Activated CD8-positive, alpha-beta memory T cell treated with anti-CD3 and anti-CD28 coated beads for 24 hours (primary cell): ENCODE data around the gene KCNA2.

Source experiments
- DNase-seq: peaks from one replicate; pipeline ENCODE4 v3.0.0-alpha.2; 2020

KCNA2 gene

DNA sequence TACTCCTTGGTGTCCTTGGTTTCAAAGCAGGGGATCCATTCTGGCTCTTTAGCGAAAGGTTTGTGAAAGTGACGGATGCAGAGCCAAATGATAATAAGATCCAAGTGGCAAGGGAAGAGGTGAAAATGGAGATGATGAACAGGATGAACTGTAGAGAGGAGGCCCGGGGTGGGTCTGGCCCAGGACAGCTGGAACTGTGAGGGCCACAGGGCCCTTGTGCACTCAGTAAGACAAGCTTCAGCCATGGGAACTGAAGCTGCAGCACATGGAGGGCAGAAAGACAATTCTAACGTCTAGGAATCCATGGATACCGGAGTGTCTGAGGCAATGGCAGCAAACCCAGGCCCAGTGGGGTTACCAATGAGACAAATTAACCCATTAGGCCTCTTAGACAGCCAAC is 4.8 kb downstream of the KCNA2 start:
- DNase-seq: peak; percentile 42

DNA sequence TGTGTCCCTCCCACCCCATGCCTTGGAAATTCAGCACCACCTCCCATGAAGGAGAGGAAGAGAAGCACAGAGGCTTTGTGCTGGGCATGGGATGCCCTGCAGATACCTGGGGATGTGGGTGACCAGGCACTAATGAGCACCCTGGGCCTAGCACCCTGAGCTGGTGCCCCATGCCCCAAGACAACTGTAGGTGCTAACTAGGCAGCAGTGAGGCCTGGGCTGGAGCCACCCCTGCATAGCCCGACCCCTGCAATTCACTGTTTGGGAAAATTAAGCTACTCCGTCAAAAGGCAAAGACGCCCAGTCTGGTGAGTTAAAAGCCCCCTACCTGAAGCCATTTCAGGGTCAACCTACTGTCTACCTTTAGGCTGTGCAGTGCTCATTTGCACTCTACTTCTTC is 5.4 kb downstream of the KCNA2 start:
- DNase-seq: peak; percentile 26

DNA sequence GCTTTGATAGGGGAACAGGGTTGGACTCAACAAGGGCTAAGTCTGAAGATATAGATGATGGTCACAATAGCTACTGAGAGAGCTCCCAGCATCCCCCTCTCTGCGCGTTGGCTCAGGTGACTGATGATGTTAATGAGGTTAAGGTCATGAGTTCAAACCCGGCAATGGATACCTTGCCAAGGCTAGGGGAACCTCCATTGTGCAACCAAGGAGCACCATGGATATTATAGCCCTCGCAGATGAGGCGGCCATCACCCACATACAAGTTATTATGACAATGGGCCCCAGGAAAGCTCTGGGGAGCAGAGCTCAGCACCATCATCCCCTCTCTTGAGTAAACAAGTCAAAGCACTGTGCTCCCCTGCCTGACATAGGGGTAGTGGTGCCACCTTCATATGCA is 8.2 kb downstream of the KCNA2 start:
- peak; percentile 24 for DNase-seq

DNA sequence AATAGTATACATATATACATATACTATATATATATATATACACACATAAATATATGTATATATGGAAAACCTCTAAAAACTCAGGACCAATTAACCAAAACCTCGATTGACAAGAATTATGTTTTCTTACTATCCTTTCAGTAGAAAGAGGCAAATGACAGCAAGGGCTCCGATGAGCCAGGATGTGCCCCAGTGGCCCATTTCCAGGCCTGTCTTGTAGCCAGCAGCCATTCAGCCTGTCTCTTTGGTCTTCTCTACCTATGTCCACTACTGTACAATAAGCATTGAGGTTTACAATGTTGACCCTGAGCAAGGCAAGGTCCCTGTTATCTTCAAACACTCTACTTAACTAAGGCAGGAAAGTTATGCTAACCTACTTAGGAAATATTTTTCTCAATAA is 9.8 kb downstream of the KCNA2 start:
- DNase-seq: no peak

DNA sequence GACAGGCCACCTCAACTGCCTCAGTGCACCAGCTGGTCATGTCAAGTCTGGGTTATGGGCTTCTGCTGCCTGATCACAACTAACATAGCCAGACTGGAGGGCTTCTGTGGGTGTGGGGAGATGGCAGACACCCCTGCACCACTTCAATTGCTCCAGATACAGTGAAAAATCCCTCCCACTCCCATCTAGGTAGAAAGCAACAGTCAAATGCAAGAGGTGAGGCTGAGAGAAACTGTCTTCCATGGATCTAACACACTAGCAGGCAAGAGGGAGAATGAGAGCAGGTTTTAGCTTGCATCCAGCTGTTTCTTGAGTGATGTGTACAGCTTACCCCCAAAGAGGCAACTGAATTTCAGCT is 10.8 kb downstream of the KCNA2 start:
- no peak for DNase-seq

DNA sequence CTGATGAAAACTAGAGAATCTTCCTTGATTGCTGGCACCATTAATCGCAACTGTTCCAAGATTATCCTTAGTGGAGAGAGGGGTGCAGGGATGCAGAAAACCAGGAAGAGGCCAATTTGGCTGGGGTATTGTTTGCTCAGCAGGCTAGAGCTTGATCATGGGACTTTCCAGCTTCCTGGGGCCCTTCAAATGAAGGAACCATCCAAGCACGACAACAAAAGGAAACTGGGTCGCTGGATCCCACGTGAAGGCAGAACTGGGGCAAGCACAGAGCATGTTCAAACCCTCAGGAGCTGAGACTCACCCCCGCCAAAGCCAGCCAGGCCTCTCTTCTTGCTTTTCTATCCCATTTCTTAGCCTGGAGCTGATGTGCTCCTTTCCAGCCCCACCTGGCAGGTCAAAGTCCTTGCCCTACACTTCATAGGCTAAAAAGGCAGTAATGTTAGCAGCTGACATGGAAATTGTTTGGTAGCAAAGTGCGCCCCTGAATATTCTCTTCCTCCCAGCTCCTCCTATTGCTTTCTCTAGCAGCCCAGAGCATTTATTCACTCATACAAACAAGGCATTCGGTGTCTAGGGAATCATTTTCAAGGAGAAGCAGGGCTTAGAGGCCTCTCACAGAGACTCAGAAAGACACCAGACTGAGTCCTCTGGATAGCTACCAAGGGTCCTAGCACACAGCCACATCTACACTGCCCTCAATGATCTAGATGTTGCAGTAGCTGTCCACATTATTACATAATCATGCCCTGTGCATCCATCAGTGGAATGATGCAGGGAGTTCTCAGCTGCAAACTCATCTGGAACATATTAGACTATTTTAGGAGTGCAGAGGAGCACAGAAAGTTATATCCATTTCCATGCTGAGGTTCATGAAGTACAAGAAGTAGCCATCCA is 11.5 kb downstream of the KCNA2 start:
- DNase-seq: no peak

DNA sequence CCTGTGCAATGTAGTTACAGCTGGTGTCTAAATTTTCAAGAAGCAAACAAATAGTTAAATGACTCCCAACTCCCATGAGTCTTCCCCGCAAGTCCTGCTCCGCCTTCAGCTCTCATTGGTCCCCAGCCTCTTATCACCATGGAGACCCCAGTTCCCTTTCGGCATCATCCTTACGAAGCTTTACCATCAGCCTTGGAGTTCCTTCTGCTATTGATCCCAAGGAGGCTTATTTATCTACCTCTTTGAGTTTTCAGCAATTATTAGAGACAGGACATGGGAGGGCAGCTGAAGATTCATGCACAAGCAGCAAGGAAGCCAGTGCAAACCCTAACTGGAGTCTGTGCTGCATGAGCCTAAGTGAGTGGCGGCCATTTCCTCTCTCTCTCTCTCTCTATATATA is 12.3 kb downstream of the KCNA2 start:
- no peak for DNase-seq

DNA sequence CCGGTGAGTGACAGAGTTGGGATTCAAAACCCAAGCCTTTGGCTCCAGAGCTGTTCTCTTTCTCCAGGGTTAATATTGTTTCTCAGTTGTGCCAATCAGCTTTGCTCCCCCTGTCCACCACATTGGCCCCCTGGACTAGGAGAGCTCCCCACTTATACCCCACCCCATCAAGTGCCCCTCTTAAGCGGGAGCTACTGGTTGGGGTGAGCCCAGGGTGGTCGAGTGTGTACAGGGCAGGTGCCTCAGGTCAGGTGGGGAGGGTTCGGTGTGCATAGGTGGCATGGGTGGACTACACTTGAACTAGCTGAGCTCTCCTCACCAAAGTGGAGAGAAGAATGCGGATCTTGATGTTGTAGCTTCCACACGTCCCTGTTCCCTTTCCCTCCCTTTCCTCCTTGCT is 14.2 kb downstream of the KCNA2 start:
- DNase-seq: peak; percentile 41

DNA sequence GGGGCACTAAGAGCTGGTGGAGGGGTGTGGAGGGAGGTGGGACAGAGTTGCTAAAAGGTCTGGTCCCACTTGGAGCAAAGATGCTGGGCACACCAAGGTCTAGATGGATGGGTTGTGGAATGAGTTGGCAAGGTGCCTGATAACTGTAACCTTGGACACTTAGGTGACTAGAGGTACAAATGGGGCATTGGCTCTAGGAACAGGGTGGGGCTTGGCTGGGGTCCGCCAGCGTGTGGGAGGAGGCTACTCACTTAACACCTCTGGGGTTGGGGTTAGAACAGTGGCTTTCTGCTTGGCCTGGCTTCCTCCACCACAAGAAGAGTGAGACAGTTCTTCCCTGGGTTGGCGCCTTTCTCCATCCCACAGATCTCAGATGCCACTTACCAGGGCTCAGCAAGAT is 17.2 kb downstream of the KCNA2 start:
- DNase-seq: no peak

DNA sequence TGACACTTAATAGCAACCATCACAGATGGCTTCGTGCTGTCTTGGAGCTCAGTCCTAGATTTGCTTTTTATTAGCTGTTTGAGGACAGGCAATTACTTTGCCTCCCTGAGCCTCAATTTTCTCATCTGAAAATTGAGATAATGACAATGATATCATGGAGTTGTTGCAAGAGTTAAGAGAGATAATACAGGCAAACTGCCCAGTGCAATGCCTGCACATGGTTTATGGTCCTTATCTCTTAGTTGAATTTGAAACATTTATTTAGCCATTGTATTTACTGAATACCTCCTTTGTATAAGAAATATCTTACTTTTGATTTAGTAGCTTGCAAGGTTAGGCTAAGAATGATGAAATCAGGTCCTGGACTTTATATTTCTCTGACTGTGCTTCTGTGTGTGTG is 17.7 kb downstream of the KCNA2 start:
- DNase-seq: no peak

DNA sequence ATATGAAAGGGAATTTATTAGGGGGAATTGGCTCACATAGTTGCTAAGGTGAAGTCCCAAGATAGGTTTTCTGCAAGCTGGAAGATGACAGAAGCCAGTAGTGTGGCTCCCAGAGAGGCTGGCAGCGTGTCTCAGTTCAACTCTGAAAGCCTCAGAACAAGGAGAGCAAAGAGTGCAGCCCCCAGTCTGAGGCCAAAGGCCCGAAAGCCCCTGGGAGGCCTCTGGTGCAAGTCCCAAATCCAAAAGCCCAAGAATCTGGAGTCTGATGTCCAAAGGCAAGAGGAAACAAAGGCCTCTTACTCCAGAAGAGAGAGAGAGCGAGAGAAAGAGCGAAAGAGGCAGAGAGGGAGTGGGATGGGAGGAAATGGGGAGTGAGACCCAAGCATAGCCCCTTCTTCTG is 18.3 kb downstream of the KCNA2 start:
- no peak for DNase-seq

DNA sequence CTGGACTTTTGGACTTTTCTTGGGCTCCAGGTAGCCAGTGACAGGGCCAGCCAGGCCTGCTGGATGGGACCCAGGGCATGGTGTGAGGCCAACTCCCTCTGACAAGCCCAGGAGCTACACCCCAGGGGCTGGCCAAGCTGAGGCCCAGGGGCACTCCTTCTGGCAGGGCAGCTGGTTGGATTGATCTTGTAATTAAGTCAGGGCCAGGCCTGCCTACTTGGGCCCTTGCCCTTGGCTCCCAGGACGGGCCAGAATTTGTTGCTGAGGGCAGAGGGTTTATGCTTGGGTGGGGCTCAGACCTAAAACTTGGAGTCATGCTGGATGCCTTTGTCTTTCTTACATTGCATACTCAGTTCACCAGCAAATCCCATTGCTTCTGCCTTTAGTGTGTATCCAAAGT is 20.7 kb downstream of the KCNA2 start:
- no peak for DNase-seq

DNA sequence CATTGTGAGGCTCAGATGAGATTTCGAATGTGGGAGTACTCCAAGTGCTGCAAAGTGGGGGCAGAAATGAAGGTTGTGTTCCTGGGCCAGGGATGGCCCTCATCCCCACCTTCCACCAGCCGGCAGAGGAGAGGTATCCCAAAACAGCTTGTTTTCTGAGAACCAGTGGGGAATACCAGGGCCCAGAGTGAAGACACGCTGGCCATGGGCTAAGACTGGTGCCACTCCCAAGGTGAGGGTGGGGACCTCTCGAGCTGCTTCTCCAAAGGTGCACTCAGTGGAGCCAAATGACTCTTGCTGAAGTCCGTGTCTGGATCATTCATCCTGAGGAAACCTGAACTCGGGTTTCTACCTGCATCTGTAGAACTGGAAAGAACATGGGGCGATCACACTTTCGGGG is 22.1 kb downstream of the KCNA2 start:
- no peak for DNase-seq

DNA sequence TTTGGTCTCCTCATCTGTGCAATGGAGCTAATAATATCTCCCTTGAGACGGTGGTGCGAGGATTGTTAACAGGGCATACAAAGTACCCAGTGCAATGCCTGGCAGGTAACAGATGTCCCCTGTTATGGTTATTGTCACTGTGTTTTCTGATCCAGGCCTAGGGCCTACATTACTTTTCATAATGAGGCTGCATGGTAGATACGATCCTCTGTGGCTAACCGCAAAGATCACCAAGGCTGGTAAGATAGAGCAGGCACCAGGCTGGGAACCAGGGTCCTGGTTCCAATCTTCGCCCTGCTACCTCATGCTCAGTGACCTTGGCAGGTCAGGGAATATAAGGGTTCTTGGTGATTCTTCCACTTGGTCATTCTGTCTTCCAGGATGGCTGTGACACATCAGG is 22.7 kb downstream of the KCNA2 start:
- DNase-seq: no peak

DNA sequence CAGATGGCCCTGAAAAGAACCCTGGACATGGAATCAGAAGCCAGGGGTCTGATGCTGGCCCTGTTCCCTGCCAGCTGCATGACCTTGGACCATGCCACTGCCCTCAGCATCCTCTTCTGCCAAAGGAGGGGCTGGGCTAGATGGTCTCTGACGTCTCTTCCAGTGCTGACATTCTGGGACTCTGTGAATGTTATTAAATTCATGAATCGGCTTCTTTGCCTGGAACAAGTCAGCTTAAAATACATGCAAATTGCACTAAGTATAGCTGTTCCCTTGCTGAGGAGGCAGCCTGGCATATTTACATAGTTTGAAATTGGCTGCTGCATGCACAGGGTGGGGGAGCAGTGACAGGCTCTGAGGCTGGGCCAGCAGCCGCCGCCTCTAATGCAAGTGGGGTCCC is 23.8 kb downstream of the KCNA2 start:
- no peak for DNase-seq

DNA sequence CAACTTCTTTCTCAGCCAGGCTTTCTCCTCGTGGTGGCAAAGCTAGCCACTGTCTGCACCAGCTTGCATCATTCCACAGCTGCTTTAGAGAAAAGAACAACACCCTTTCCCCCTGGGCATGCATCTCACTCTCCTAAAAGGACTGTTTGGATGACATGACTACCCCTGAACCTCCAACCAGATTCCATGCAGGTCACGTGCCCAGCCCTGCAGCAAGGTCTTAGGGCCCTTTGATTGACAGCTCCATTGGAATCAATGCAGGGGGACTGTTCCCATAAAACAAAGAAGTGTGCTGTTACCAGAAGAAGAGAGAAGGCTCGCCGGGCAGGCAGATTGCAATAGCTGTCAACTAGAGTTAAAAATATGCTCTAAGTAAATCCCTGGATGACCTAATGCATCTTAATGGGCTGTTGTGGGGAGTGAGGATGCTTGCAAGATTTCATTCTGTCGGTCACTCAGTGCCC is 24.4 kb downstream of the KCNA2 start:
- no peak for DNase-seq

DNA sequence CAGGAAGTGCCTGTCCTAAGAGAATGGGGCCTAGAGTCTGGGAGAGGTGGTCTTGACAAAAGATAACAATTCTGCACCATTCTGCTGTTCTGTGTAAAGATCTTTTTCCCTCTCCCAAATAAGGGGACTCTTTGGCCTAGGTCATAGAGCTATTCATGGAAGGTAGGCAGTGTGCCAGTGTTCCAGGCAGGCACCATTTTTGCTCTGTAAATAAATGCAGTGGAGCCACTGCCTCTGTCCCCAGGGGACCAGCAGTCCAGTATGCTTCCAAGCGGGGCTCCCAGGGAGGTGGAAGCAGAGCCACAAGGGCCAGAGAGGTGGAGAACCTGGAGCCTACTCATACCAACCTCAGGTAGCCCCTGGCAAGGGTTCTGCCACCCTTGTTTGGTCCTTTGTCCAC is 25.9 kb downstream of the KCNA2 start:
- DNase-seq: no peak

DNA sequence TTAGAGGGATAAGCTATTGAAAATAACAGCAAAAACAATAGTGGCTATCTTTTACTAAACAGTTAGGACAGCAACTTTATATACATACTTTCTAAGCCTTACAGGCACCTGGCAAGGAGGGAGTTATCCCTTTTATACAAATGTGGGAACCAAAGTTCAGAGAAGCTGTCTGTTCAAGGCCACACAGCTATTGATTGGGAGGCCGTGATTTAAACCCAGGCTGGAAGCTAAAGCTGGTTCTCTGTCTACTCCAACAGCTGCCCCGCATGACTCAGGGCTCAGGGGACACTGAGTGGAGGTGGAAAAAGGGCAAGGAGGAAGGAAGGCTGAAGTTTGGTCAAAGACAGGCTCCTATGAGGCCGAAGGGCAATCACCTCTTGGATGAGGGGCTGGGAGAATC is 26.7 kb downstream of the KCNA2 start:
- DNase-seq: no peak

DNA sequence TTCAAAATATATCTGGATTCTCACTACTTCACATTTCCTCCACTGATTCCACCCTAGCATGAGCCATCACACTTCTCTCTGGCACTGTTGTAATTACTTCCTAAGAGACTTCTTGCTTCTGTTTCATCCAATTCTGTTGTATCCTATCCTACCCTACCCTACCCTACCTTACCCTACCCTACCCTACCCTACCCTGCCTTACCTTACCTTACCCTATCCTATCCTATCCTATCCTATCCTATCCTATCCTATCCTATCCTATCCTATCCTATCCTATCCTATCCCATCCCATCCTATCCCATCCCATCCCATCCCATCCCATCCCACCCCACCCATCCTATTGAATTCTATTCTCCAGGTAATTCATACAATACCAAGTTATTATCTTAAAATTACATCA is 29.7 kb downstream of the KCNA2 start:
- no peak for DNase-seq

DNA sequence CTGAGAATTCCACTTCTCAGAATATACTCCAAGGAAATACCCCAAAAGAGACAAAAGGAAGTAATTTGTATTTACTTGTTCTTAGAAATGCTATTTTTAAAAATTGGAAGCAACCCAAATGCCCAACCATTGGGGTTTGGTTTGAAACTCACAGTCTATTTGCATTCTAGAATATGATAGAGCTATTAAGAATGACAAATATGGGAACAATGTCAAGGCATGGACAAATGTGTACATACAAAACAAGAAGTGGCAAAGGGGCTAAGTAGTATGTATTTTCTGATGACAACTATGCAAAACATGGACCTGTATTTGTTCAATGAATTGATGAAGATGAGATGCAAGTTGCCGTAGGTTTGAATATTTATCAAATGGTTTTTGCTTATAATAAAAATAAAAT is 32.8 kb downstream of the KCNA2 start:
- DNase-seq: no peak

DNA sequence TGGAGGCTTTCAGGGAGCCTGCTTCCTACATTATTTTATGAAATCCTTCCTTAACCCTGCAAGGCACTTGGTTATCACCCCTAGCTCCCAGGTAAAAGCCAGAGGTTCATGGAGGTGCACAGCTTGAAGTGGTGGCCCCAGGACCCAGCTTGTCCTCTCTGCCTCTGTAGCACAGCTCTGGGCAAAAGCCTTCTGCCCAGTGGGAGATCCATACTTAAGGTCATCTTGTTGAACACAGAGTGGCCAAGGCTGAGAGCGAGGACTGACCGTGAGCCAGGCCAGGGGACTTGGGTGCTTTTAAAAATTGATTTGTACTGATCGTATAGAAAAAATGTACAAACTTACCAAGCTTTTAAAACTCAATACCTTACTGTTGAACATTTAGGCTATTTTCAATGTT is 33.4 kb downstream of the KCNA2 start:
- no peak for DNase-seq

DNA sequence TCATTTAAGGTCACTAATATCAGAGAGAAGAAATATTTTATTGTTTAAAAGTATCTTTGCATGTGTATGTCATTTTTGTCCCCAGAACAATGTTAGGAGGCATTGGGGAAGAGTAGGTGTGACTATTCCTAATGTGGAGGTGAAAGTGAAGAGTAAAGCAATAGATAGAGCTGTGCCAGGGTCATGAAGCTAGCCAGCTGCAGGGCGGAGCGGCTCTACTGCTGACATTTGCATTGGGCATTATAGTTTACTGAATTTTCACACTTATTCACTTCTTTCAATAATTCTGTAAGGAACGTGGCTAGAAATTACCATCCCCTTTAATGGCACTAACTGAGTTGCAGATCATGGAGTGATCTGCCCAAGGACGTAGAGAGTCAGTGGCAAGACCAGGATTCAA is 35.3 kb downstream of the KCNA2 start:
- no peak for DNase-seq

DNA sequence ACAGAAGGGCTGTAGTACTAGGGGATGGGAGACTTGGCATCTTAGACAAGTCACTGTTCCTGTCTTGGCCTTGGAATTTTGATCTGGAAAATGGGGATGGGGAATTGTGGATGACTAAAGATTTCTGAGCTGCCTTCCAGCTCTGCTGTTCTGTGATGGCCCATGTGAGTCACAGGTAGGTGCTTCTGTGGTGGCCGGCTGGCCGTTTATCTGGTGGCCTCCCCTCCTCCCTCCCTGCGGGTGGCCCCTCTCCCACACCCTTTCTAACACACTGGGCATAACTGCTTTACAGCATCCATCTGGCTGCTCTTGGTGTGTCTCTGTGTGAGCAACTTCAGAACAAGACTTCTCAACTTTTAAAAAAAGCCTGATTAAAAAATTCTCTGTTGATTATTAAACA is 35.9 kb downstream of the KCNA2 start:
- no peak for DNase-seq

DNA sequence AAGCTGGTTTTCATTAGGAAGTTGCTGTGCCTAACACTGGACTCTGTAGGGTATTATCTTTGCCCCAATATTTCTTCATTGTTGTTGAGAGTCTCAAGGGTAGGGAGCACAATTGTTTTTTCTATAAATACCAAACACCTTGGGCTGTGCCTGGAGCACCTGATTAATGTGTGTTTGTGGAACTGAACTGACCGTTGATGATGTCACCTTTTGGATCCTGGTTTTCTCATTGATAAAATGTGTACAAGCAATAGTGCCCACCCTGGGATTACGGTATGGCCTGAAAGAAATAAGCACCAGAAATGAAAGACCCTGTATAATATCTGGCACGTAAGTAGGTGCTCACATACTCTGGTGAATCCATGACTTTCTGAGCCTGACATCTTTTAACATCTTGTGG is 39.3 kb downstream of the KCNA2 start:
- DNase-seq: no peak

DNA sequence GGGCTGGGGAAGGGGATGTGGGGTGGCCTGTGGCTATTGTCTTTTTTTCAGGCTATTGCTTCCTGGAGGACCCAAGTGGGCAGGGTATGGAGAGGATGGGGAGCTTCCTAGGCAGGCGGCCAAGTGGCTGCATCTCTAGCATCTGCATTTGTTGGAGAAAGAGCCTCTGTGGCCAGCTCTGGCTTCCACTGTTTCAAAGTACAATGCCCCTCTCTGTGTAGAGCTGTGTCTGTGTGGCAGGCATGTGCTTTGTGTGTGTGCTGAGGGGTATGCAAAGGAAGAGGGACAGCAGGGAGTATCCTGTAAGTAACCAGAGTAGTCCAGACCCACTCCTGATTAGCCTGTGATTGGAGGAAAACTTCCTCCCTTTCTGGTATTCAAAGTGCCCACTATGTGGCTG is 40.6 kb downstream of the KCNA2 start:
- no peak for DNase-seq
